Measurements from ENCODE around the gene BCAP29.

BCAP29 gene

GRCh38 chr7:107560898-107561516 is 19.0 kb upstream of the BCAP29 start:
- H3K79me2 ChIP-seq (ENCODE audit: control insufficient read depth, insufficient read depth, low read length): peaks cover 4% of the 10 kb centered on the region
- H3K23ac ChIP-seq (ENCODE audit: low read length): no peak overlapping the region
- no peak overlapping the region for H4K5ac ChIP-seq (ENCODE audit: low read length)
- no peak overlapping the region for H3K4ac ChIP-seq (ENCODE audit: low read depth, low read length)
- no CpG with 5 or more reads among the region's 6 CpGs for WGBS (ENCODE audit: extremely low coverage, insufficient coverage, low lambda C conversion rate)
- no peak overlapping the region for H2BK120ac ChIP-seq (ENCODE audit: low read depth, low read length)
- H4K8ac ChIP-seq (ENCODE audit: low read depth, low read length): no peak overlapping the region
- H3K56ac ChIP-seq (ENCODE audit: low read length): no peak overlapping the region
- no peak overlapping the region for H3K4me2 ChIP-seq (ENCODE audit: low read length)
- no peak overlapping the region for H3K27ac ChIP-seq (ENCODE audit: low read depth, low read length)
- H3K36me3 ChIP-seq (ENCODE audit: control insufficient read depth, insufficient read depth, low read length): no peaks in the 10 kb centered on the region
- H3K4me1 ChIP-seq (ENCODE audit: control insufficient read depth, low read depth, low read length): peaks cover 1% of the 10 kb centered on the region
- no peak overlapping the region for H3K9ac ChIP-seq (ENCODE audit: low read length)
- H3K27me3 ChIP-seq (ENCODE audit: insufficient read depth, low read length, poor library complexity): no peaks in the 10 kb centered on the region
- H2BK15ac ChIP-seq (replicated peaks; ENCODE audit: low read depth): no peak overlapping the region
- no peak overlapping the region for H2BK5ac ChIP-seq (ENCODE audit: low read length)
- no peak overlapping the region for H3K4me3 ChIP-seq (ENCODE audit: low read length)
- H2AK5ac ChIP-seq (ENCODE audit: low read length): no peak overlapping the region
- H3K79me1 ChIP-seq (ENCODE audit: low read length): peaks cover 9% of the 10 kb centered on the region
- DNase-seq: no peak
- no peak overlapping the region for H3K18ac ChIP-seq (ENCODE audit: low read length)

GRCh38 chr7:107563081-107563774 is 16.8 kb upstream of the BCAP29 start:
- no peak for DNase-seq

GRCh38 chr7:107563775-107564552 is 16.1 kb upstream of the BCAP29 start, which contains the start of the genes COG5 and DUS4L:
COG5 (minus strand) TSS chr7:107563920; CDS start chr7:107563896, 24 bp downstream.
DUS4L (plus strand) TSS chr7:107563971; CDS start chr7:107567071, 3,100 bp downstream.
- H4K5ac ChIP-seq (ENCODE audit: low read length): no peak within 1 kb of the TSS
- peak within 1 kb of the TSS; percentile 19 for H3K18ac ChIP-seq (ENCODE audit: low read length)
- H3K36me3 ChIP-seq (ENCODE audit: control insufficient read depth, insufficient read depth, low read length): no peaks in the 10 kb centered on the region
- H2BK5ac ChIP-seq (ENCODE audit: low read length): peak within 1 kb of the TSS; percentile 0
- peak within 1 kb of the TSS; percentile 86 for H3K9ac ChIP-seq (ENCODE audit: low read length)
- no peak within 1 kb of the TSS for H2BK120ac ChIP-seq (ENCODE audit: low read depth, low read length)
- peak within 1 kb of the TSS; percentile 39 for H3K4ac ChIP-seq (ENCODE audit: low read depth, low read length)
- peak within 1 kb of the TSS; percentile 23 for H3K27ac ChIP-seq (ENCODE audit: low read depth, low read length)
- peak within 1 kb of the TSS; percentile 92 for H3K4me3 ChIP-seq (ENCODE audit: low read length)
- peak; percentile 90 for DNase-seq
- H4K8ac ChIP-seq (ENCODE audit: low read depth, low read length): no peak within 1 kb of the TSS
- peak within 1 kb of the TSS; percentile 95 for H3K56ac ChIP-seq (ENCODE audit: low read length)
- no peak within 1 kb of the TSS for H2AK5ac ChIP-seq (ENCODE audit: low read length)
- H3K27me3 ChIP-seq (ENCODE audit: insufficient read depth, low read length, poor library complexity): no peaks in the 10 kb centered on the region
- H3K79me2 ChIP-seq (ENCODE audit: control insufficient read depth, insufficient read depth, low read length): peaks cover 4% of the 10 kb centered on the region
- WGBS (ENCODE audit: extremely low coverage, insufficient coverage, low lambda C conversion rate): no CpG with 5 or more reads among the region's 55 CpGs
- H3K23ac ChIP-seq (ENCODE audit: low read length): peak within 1 kb of the TSS; percentile 89
- peak within 1 kb of the TSS; percentile 82 for H3K4me2 ChIP-seq (ENCODE audit: low read length)
- peaks cover 1% of the 10 kb centered on the region for H3K4me1 ChIP-seq (ENCODE audit: control insufficient read depth, low read depth, low read length)
- no peak within 1 kb of the TSS for H2BK15ac ChIP-seq (replicated peaks; ENCODE audit: low read depth)
- H3K79me1 ChIP-seq (ENCODE audit: low read length): peaks cover 9% of the 10 kb centered on the region

More at GRCh38 chr7:107563081-107563774, 16.8 kb upstream of the BCAP29 start:
- no CpG with 5 or more reads among the region's 21 CpGs for WGBS (ENCODE audit: extremely low coverage, insufficient coverage, low lambda C conversion rate)
- Histone ChIP-seq H4K8ac (ENCODE audit: low read depth, low read length) (no peak overlapping the region), H3K79me1 (ENCODE audit: low read length) (peaks cover 9% of the 10 kb centered on the region), H3K4me3 (ENCODE audit: low read length) (peak overlapping the region; percentile 92), H3K23ac (ENCODE audit: low read length) (peak overlapping the region; percentile 89), H3K79me2 (ENCODE audit: control insufficient read depth, insufficient read depth, low read length) (peaks cover 4% of the 10 kb centered on the region), H3K4me1 (ENCODE audit: control insufficient read depth, low read depth, low read length) (peaks cover 1% of the 10 kb centered on the region), H2AK5ac (ENCODE audit: low read length) (no peak overlapping the region), H3K27me3 (ENCODE audit: insufficient read depth, low read length, poor library complexity) (no peaks in the 10 kb centered on the region), H4K5ac (ENCODE audit: low read length) (no peak overlapping the region), H3K56ac (ENCODE audit: low read length) (peak overlapping the region; percentile 95), H3K4me2 (ENCODE audit: low read length) (peak overlapping the region; percentile 76), H3K18ac (ENCODE audit: low read length) (peak overlapping the region; percentile 19), H3K36me3 (ENCODE audit: control insufficient read depth, insufficient read depth, low read length) (no peaks in the 10 kb centered on the region), H2BK120ac (ENCODE audit: low read depth, low read length) (no peak overlapping the region), H2BK5ac (ENCODE audit: low read length) (no peak overlapping the region), H2BK15ac (replicated peaks; ENCODE audit: low read depth) (no peak overlapping the region), H3K9ac (ENCODE audit: low read length) (peak overlapping the region; percentile 86), H3K4ac (ENCODE audit: low read depth, low read length) (no peak overlapping the region), H3K27ac (ENCODE audit: low read depth, low read length) (no peak overlapping the region)

GRCh38 chr7:107564553-107565298 is 15.3 kb upstream of the BCAP29 start:
- H4K8ac ChIP-seq (ENCODE audit: low read depth, low read length): no peak overlapping the region
- H4K5ac ChIP-seq (ENCODE audit: low read length): no peak overlapping the region
- H3K9ac ChIP-seq (ENCODE audit: low read length): peak overlapping the region; percentile 81
- H3K27me3 ChIP-seq (ENCODE audit: insufficient read depth, low read length, poor library complexity): no peaks in the 10 kb centered on the region
- DNase-seq: peak; percentile 3
- H3K4me1 ChIP-seq (ENCODE audit: control insufficient read depth, low read depth, low read length): peaks cover 1% of the 10 kb centered on the region
- no peak overlapping the region for H2BK120ac ChIP-seq (ENCODE audit: low read depth, low read length)
- no peak overlapping the region for H3K23ac ChIP-seq (ENCODE audit: low read length)
- no peak overlapping the region for H3K18ac ChIP-seq (ENCODE audit: low read length)
- peaks cover 7% of the 10 kb centered on the region for H3K79me1 ChIP-seq (ENCODE audit: low read length)
- no peak overlapping the region for H2BK15ac ChIP-seq (replicated peaks; ENCODE audit: low read depth)
- no peak overlapping the region for H2AK5ac ChIP-seq (ENCODE audit: low read length)
- H3K4ac ChIP-seq (ENCODE audit: low read depth, low read length): no peak overlapping the region
- no peaks in the 10 kb centered on the region for H3K36me3 ChIP-seq (ENCODE audit: control insufficient read depth, insufficient read depth, low read length)
- peaks cover 2% of the 10 kb centered on the region for H3K79me2 ChIP-seq (ENCODE audit: control insufficient read depth, insufficient read depth, low read length)
- peak overlapping the region; percentile 95 for H3K56ac ChIP-seq (ENCODE audit: low read length)
- H3K4me2 ChIP-seq (ENCODE audit: low read length): peak overlapping the region; percentile 82
- no peak overlapping the region for H3K27ac ChIP-seq (ENCODE audit: low read depth, low read length)
- H3K4me3 ChIP-seq (ENCODE audit: low read length): peak overlapping the region; percentile 69
- no CpG with 5 or more reads among the region's 9 CpGs for WGBS (ENCODE audit: extremely low coverage, insufficient coverage, low lambda C conversion rate)
- H2BK5ac ChIP-seq (ENCODE audit: low read length): no peak overlapping the region

GRCh38 chr7:107570298-107570697 is 9.7 kb upstream of the BCAP29 start:
- H3K36me3 ChIP-seq (ENCODE audit: control insufficient read depth, insufficient read depth, low read length): no peaks in the 10 kb centered on the region
- H3K4me2 ChIP-seq (ENCODE audit: low read length): no peak overlapping the region
- DNase-seq: no peak
- H4K8ac ChIP-seq (ENCODE audit: low read depth, low read length): no peak overlapping the region
- no peak overlapping the region for H3K18ac ChIP-seq (ENCODE audit: low read length)
- H2BK5ac ChIP-seq (ENCODE audit: low read length): no peak overlapping the region
- H3K4ac ChIP-seq (ENCODE audit: low read depth, low read length): no peak overlapping the region
- no peaks in the 10 kb centered on the region for H3K79me2 ChIP-seq (ENCODE audit: control insufficient read depth, insufficient read depth, low read length)
- no peak overlapping the region for H3K56ac ChIP-seq (ENCODE audit: low read length)
- no peaks in the 10 kb centered on the region for H3K27me3 ChIP-seq (ENCODE audit: insufficient read depth, low read length, poor library complexity)
- no peaks in the 10 kb centered on the region for H3K79me1 ChIP-seq (ENCODE audit: low read length)
- H3K4me1 ChIP-seq (ENCODE audit: control insufficient read depth, low read depth, low read length): no peaks in the 10 kb centered on the region
- H3K4me3 ChIP-seq (ENCODE audit: low read length): no peak overlapping the region
- no peak overlapping the region for H3K23ac ChIP-seq (ENCODE audit: low read length)
- no peak overlapping the region for H2BK120ac ChIP-seq (ENCODE audit: low read depth, low read length)
- no peak overlapping the region for H3K27ac ChIP-seq (ENCODE audit: low read depth, low read length)
- WGBS (ENCODE audit: extremely low coverage, insufficient coverage, low lambda C conversion rate): no CpG with 5 or more reads among the region's 2 CpGs
- no peak overlapping the region for H2BK15ac ChIP-seq (replicated peaks; ENCODE audit: low read depth)
- H3K9ac ChIP-seq (ENCODE audit: low read length): no peak overlapping the region
- no peak overlapping the region for H4K5ac ChIP-seq (ENCODE audit: low read length)
- H2AK5ac ChIP-seq (ENCODE audit: low read length): no peak overlapping the region
